GM18951 (cell line): ENCODE results near the gene OXCT2.
"Not testable (repeated sequence)": the region's sequence is repeated elsewhere in the genome, so short reads cannot be mapped to it uniquely, and the experiment has no call there.

Experiments
- POLR2A ChIP-seq: IDR thresholded peaks from 4 replicates; pipeline ENCODE4 v1.6.1; 2011; ENCODE audit warnings: mild to moderate bottlenecking; ENCODE audit not compliant: insufficient read length, insufficient read depth; ENCODE audit errors: extremely low read depth
- in situ Hi-C: fragments of 300-500 bp; cut with MboI; formaldehyde crosslinking; loops from one replicate; pipeline ENCODE4 v1.12.0; 2022; ENCODE audit warnings: low sequenced_read_pairs, mixed read lengths, inconsistent platforms; ENCODE audit not compliant: unreplicated experiment

Gene OXCT2

GRCh38 chr1:39779137-39779536 lies 8.0 kb upstream of the OXCT2 start:
- in situ Hi-C loops, result loop anchor here (5.0 kb wide), 1 partner anchor 267 kb away; no protein-coding TSS in a partner anchor
- TF ChIP-seq POLR2A, result no peak

- in situ Hi-C loops, result loop anchor here (5.0 kb wide), 1 partner anchor 266 kb away; no protein-coding TSS in a partner anchor
Measured at GRCh38 chr1:39778463-39779099, 7.4 kb upstream of the OXCT2 start.

- in situ Hi-C loops, result loop anchor here (5.0 kb wide), 1 partner anchor 266 kb away; no protein-coding TSS in a partner anchor
Measured at GRCh38 chr1:39777896-39778295, 6.7 kb upstream of the OXCT2 start.

GRCh38 chr1:39777306-39777705 lies 6.2 kb upstream of the OXCT2 start:
- in situ Hi-C loops, result loop anchor here (5.0 kb wide), 1 partner anchor 265 kb away; no protein-coding TSS in a partner anchor

GRCh38 chr1:39776886-39777285 lies 5.7 kb upstream of the OXCT2 start:
- in situ Hi-C loops, result loop anchor here (5.0 kb wide), 1 partner anchor 265 kb away; no protein-coding TSS in a partner anchor
- no peak for TF ChIP-seq POLR2A

More at GRCh38 chr1:39777306-39777705, 6.2 kb upstream of the OXCT2 start:
- no peak for TF ChIP-seq POLR2A

- in situ Hi-C loops, result loop anchor here (5.0 kb wide), 1 partner anchor 264 kb away; no protein-coding TSS in a partner anchor
- TF ChIP-seq POLR2A, result no peak
Measured at GRCh38 chr1:39776400-39776713, 5.2 kb upstream of the OXCT2 start.

GRCh38 chr1:39775676-39776399 lies 4.7 kb upstream of the OXCT2 start:
- in situ Hi-C loops, result loop anchor here (5.0 kb wide), 1 partner anchor 264 kb away; no protein-coding TSS in a partner anchor

GRCh38 chr1:39775141-39775540 lies 4.0 kb upstream of the OXCT2 start:
- in situ Hi-C loops, result loop anchor here (5.0 kb wide), 1 partner anchor 263 kb away; no protein-coding TSS in a partner anchor

- in situ Hi-C loops, result not testable (repeated sequence)
Measured at GRCh38 chr1:39773369-39773979, 2.3 kb upstream of the OXCT2 start.

- in situ Hi-C loops, result not testable (repeated sequence)
Measured at GRCh38 chr1:39770100-39771021, 787 bp downstream of the OXCT2 start.

- in situ Hi-C loops, result not testable (repeated sequence)
Measured at GRCh38 chr1:39769502-39769901, 1.6 kb downstream of the OXCT2 start.

GRCh38 chr1:39766466-39766865 lies 4.7 kb downstream of the OXCT2 start:
- in situ Hi-C loops, result not testable (repeated sequence)

GRCh38 chr1:39764512-39764911 lies 6.6 kb downstream of the OXCT2 start:
- in situ Hi-C loops, result not testable (repeated sequence)

GRCh38 chr1:39763619-39764374 lies 7.4 kb downstream of the OXCT2 start:
- in situ Hi-C loops, result not testable (repeated sequence)
